IPS DF 6.9 (cell line): ENCODE data around the gene TRMT2A.

Experiments used
- DNase-seq: peaks from one replicate; pipeline ENCODE4 v3.0.0-alpha.2; 2013; ENCODE audit warnings: low read depth, low spot score
- H3K27ac ChIP-seq: one replicate; pipeline ENCODE4 v1.5.1; 2013; ENCODE audit warnings: low read length, control low read depth
- H3K27me3 ChIP-seq: 2 replicates; pipeline ENCODE4 v1.6.1; 2013; ENCODE audit warnings: mild to moderate bottlenecking, low read length; ENCODE audit not compliant: control insufficient read depth, insufficient read depth
- H3K36me3 ChIP-seq: 2 replicates; pipeline ENCODE4 v1.6.1; 2013; ENCODE audit warnings: low read length; ENCODE audit not compliant: control insufficient read depth, insufficient read depth
- H3K4me1 ChIP-seq: 2 replicates; pipeline ENCODE4 v1.6.1; 2013; ENCODE audit warnings: low read length; ENCODE audit not compliant: control insufficient read depth, insufficient read depth
- H3K4me3 ChIP-seq: 2 replicates; pipeline ENCODE4 v1.5.1; 2013; ENCODE audit warnings: mild to moderate bottlenecking, low read length
- H3K9me3 ChIP-seq: 2 replicates; pipeline ENCODE4 v1.6.1; 2013; ENCODE audit warnings: low read length, inconsistent platforms; ENCODE audit not compliant: control insufficient read depth, insufficient read depth
- WGBS: extraction: QIAGEN DNeasy Blood & Tissue Kit; methylation state at CpG from one replicate; pipeline ENCODE4 v1.1.7; 2013; ENCODE audit warnings: mixed read lengths, missing lambda C conversion rate; ENCODE audit not compliant: insufficient read length, insufficient coverage; 5-methylcytosine and 5-hydroxymethylcytosine counted together

Gene TRMT2A

DNA sequence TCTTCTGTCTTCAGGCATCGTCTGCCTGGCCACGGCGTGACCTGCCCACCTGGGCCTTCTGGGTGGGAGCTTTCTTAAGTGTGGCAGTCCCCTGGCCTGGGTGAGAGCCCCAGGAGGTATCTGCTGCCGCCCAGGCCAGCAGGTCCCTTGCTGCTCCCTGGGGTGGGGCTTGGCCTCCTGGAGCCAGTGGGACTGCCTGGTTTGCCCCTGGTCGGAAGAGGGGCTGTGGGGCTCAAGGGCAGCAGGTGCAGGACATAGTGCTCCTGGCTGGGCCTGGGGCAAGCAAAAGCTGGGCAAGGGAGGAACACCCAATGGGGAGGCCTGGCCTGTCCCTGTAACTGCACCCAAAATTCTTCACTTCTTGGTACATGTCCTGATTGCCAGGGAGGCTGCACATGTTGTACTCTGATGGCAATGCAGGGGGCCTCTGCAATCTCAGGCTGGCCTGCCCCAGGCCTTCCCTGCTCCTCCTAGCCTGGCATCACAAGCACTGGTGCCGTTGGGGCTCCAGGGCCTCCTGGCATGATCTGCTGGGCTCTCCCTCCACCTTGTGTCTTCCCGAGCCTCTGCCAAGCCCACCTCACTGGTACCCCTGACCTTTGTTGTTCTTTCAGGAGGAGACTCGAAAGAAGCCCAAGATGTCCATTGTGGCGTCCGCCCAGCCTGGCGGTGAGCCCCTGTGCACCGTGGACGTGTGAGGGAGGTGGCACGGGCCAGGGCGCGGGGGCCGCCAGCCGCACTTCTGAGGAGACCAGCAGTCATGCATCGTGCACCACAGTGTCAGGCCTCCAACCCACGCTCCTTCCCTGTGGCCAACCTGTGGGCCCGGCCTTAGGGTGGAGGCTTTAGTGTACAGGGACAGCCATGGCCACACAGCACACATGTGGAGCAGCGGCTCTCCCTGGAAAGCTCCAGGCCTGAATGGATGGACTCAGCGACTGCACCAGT, 7.3 kb downstream of the TRMT2A start:
- H3K9me3 ChIP-seq: no peaks in the 10 kb centered on the region
- no peak for DNase-seq
- H3K27ac ChIP-seq: no peak overlapping the region
- no peaks in the 10 kb centered on the region for H3K27me3 ChIP-seq
- no peaks in the 10 kb centered on the region for H3K4me1 ChIP-seq
- peaks cover 77% of the 10 kb centered on the region for H3K36me3 ChIP-seq
- H3K4me3 ChIP-seq: no peak overlapping the region
- WGBS: no CpG with 5 or more reads among the region's 23 CpGs

GRCh38 chr22:20108757-20109230, 8.2 kb downstream of the TRMT2A start:
- Histone ChIP-seq H3K27me3 (no peaks in the 10 kb centered on the region), H3K36me3 (peaks cover 73% of the 10 kb centered on the region), H3K9me3 (no peaks in the 10 kb centered on the region), H3K4me1 (no peaks in the 10 kb centered on the region), H3K4me3 (no peak overlapping the region), H3K27ac (no peak overlapping the region)
- no CpG with 5 or more reads among the region's 12 CpGs for WGBS
- no peak for DNase-seq

- Histone ChIP-seq H3K27me3 (no peaks in the 10 kb centered on the region), H3K4me1 (no peaks in the 10 kb centered on the region), H3K4me3 (no peak overlapping the region), H3K27ac (no peak overlapping the region), H3K36me3 (peaks cover 70% of the 10 kb centered on the region), H3K9me3 (no peaks in the 10 kb centered on the region)
- no peak for DNase-seq
- no CpG with 5 or more reads among the region's 13 CpGs for WGBS
Measured at GRCh38 chr22:20107951-20108756, 8.9 kb downstream of the TRMT2A start.

GRCh38 chr22:20107471-20107901, 9.5 kb downstream of the TRMT2A start:
- no peak for DNase-seq
- H3K36me3 ChIP-seq: peaks cover 66% of the 10 kb centered on the region

DNA sequence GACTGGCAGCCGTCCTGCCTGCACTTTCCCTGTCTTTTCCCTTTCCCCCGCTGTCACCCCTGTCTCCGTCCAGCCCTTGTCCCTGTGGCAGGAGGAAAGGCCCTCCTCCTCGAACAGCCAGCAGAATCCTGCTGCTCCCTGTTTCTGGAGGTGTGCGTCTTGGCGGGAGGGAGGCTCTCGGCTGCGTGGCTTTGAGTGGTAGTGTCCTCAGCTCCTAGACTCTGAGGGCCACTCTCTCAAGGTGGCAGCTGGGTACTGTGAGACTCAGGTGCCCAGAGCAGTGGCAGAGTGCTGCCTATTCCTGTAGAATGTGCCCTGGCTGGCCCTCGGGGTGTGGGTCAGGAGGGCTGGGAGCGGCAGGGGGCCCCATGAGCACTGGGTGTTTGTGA, 10.2 kb downstream of the TRMT2A start:
- peaks cover 61% of the 10 kb centered on the region for H3K36me3 ChIP-seq
- no peaks in the 10 kb centered on the region for H3K9me3 ChIP-seq
- no peak for DNase-seq
- no peak overlapping the region for H3K4me3 ChIP-seq
- no peaks in the 10 kb centered on the region for H3K4me1 ChIP-seq
- no peaks in the 10 kb centered on the region for H3K27me3 ChIP-seq
- no CpG with 5 or more reads among the region's 10 CpGs for WGBS
- H3K27ac ChIP-seq: no peak overlapping the region

More at GRCh38 chr22:20107471-20107901, 9.5 kb downstream of the TRMT2A start:
- no peaks in the 10 kb centered on the region for H3K9me3 ChIP-seq
- no peak overlapping the region for H3K4me3 ChIP-seq
- H3K27me3 ChIP-seq: no peaks in the 10 kb centered on the region
- WGBS: no CpG with 5 or more reads among the region's 7 CpGs
- H3K4me1 ChIP-seq: no peaks in the 10 kb centered on the region
- no peak overlapping the region for H3K27ac ChIP-seq

- no peaks in the 10 kb centered on the region for H3K4me1 ChIP-seq
- H3K4me3 ChIP-seq: no peak overlapping the region
- peaks cover 55% of the 10 kb centered on the region for H3K36me3 ChIP-seq
- DNase-seq: no peak
- WGBS: no CpG with 5 or more reads among the region's 20 CpGs
- H3K27me3 ChIP-seq: no peaks in the 10 kb centered on the region
- H3K9me3 ChIP-seq: no peaks in the 10 kb centered on the region
- H3K27ac ChIP-seq: no peak overlapping the region
Measured at GRCh38 chr22:20106205-20106848, 10.7 kb downstream of the TRMT2A start.

GRCh38 chr22:20105456-20106204, 11.4 kb downstream of the TRMT2A start:
- H3K4me3 ChIP-seq: no peak overlapping the region
- H3K36me3 ChIP-seq: peaks cover 55% of the 10 kb centered on the region
- H3K27ac ChIP-seq: no peak overlapping the region
- no peaks in the 10 kb centered on the region for H3K4me1 ChIP-seq
- WGBS: no CpG with 5 or more reads among the region's 7 CpGs
- H3K27me3 ChIP-seq: no peaks in the 10 kb centered on the region
- no peak for DNase-seq
- no peaks in the 10 kb centered on the region for H3K9me3 ChIP-seq

DNA sequence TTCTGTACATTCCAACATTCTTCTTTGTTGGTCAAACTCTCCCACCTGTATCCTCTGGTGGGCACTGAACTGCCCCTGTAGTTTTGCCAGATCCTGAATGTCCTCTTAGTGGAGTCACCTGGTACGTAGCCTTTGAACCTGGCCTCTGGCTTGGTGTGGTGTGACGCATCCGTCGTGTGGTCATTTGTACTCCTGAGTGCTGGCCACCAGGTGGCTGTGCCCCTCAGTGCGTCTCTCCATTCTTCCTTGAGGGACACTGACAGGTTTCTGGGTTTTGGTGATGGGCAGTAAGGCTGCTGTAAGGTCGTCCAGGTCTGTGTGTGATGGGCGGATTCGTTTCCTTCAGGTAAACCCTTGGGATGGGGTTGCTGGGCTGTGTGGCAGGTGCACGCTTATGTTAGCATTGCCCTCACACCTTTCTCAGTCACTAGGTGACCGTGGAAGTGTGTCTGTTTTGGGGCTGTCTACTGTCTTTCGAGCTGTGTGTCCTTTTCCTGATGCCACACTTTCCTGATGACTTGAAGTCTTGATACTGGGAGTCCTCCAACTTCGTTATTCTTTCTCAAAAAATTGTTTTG, 14.7 kb downstream of the TRMT2A start:
- DNase-seq: no peak
- no CpG with 5 or more reads among the region's 12 CpGs for WGBS
- Histone ChIP-seq H3K4me3 (no peak overlapping the region), H3K36me3 (peaks cover 34% of the 10 kb centered on the region), H3K27me3 (no peaks in the 10 kb centered on the region), H3K4me1 (no peaks in the 10 kb centered on the region), H3K9me3 (no peaks in the 10 kb centered on the region), H3K27ac (no peak overlapping the region)

DNA sequence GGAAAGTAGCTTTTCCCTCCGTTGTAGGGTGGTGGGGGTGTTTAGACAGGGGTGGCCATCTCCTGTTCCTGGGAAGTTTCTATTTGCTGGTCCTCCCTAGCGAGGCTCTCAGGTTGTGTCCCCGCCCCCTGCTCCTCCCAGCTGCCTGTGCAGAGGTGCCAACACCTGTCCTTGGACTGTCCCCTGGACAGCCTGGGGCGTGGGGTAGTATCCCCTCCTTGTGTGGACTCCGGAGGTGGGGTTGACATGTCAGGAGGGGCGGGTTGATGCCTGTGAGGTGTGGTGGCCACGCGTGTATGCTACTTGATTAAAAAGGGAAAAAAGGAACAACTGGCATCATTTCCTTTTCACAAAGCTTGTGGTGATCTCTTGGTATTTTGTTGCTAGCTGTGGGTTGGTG, 15.4 kb downstream of the TRMT2A start:
- WGBS: no CpG with 5 or more reads among the region's 8 CpGs
- no peak overlapping the region for H3K4me3 ChIP-seq
- no peaks in the 10 kb centered on the region for H3K9me3 ChIP-seq
- H3K27ac ChIP-seq: no peak overlapping the region
- H3K36me3 ChIP-seq: peaks cover 27% of the 10 kb centered on the region
- H3K27me3 ChIP-seq: no peaks in the 10 kb centered on the region
- no peak for DNase-seq
- no peaks in the 10 kb centered on the region for H3K4me1 ChIP-seq
